GM19438 (cell line): ENCODE measurements around the gene WLS.
"Not testable (repeated sequence)": the region's sequence is repeated elsewhere in the genome, so short reads cannot be mapped to it uniquely, and the experiment has no call there.

Experiments
- ATAC-seq: cut with Tn5 transposase; IDR thresholded peaks from one replicate; pipeline ENCODE4 v1.9.1; 2021; ENCODE audit warnings: low read depth; ENCODE audit not compliant: unreplicated experiment

WLS gene

DNA sequence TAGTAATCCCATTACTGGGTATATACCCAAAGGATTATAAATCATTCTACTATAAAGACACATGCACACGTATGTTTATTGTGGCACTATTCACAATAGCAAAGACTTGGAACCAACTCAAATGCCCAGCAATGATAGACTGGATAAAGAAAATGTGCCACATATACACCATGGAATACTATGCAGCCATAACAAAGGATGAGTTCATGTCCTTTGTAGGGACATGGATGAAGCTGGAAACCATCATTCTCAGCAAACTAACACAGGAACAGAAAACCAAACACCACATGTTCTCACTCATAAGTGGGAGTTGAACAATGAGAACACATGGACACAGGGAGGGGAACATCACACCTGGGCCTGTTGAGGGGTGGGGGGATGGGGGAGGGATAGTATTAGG is 60.5 kb downstream of the WLS start:
- ATAC-seq: not testable (repeated sequence)

DNA sequence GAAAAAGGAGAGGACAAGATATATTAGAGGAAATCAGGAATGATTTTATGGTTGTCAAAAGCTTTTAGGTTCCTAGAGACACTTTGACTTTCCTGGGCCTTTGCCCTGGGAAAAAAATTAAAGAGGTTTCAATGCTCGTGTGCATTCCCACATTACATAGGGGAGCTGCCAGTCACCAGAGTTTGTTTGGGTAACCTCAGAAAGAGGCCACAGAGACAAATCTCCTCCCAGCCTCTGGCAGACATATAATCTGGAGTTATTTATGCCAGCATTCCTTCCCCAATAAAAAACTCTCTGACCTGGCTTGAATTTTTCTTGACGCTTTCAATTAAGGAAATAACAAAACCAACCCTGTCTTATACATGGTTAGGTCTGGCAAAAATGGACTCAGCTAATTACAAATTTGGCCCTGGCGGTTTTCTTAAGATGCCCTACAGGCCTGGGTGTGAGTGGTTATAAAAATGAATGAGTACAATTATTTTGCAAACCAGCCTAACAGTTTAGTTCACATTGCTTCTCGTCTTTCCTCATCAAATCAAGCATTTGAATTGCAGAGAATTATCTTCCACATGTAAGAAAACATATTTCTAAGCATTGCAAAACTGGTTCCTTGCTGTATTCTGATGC is 63.7 kb downstream of the WLS start:
- no peak for ATAC-seq

DNA sequence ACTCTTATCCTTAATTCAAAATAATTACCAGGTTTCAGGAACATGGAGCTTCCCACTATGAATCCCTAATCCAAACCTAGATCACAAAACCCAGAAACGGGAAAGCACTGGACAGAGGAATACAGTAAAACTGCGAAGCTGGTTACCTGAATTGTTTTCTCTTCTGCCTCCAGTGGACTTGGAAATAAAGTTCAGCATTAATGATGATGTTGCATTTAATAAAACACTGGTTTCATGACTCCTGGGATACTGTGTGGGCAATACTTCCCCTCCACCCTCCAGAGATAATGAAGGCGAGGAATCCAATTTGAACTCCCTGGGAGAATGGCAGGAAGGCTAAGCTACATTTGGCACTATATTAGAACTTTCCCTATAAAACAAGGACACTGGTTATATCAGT is 65.1 kb downstream of the WLS start:
- ATAC-seq: no peak

DNA sequence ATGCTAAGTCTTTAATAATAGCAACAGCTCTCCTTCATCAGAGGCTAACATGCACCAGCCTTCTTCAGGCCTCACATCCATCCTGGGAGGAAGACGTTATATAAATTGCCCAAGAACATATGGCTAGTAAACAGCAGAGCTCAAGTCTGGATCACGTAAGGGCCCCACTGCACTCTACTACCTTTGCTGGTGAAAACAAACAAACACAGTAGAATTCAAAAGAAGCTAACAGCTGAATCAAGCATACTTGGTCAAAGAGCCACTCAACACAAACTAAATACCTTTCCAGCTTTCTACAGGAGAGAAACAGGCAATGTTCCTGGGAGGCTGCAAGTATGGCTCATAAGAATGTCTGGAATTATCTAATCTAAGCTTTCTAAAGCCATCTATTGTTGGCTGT is 66.0 kb downstream of the WLS start:
- no peak for ATAC-seq

DNA sequence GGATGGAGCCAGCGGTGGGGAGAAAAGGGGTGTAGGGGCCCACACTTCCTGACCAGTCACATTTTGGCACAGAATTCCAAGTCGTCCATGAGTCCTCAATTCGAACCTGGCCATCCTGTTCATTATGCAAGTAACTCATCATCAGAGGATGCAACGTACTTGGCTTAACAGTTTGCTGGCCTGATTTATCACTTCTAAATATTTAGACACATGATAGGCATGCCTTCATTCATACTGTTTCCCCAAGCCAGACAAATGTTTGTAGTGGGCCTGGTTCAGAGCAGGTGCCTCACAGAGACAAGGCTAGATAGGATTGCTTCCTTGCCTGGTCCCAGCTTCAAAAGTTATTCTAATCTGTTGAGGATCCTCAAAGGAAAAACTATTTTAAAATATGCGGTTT is 66.7 kb downstream of the WLS start:
- ATAC-seq: no peak

DNA sequence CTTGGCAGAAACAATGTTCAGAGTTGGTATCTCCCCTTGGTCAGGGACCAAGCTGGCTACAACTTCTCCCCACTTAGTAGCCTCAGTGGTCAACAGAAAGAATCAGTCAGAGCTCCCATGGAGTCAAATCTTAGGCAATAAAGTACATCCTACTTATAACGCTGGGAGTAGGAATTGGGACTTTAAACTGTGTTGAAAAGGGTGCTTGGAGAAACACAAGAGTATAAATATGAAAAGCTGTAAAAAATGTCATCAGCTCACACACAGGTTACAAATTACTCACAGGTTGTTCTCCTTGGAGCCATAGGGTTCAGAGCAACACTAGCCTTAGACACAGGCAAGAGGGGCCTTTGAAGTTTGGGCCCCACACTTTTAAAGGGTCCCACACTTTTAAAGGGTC is 67.4 kb downstream of the WLS start:
- no peak for ATAC-seq

DNA sequence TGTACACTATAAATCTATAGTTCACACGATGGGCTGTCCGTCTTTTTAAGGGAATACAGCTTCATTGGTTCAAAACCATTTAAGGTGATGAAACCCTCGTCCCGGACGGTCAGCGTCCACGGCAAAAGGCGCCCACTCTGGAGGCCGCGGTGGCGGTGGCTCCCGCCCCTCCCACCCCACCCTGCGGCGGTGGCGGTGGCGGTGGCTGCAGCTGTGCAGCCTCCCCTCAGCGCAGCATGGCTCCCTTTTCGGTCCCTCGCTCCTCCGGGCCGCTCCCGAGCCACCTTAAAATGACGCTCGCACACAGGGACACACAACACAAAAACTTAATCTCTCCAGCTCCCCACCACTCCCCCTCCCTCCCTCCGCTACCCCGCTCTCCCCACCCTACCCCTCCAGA is 69.1 kb downstream of the WLS start:
- no peak for ATAC-seq

DNA sequence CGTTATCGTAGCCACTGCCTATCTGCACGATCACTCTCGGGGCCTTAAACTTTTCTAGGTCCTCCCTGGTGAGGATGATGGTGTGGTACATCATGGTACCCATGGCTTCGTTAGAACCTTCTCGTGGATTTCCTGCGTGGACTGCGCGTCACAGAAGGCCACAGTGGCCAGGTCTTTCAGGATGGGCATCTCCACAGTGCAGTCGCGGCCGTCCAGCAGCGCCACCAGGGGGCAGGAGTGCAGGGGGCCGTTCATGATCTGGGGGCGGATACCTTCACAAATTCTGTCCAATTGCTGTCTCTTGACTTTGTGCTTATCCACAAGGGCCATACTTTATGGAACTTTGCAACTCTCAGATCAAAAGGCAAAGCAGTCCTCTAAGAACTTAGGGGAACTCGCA is 69.6 kb downstream of the WLS start:
- ATAC-seq: no peak

DNA sequence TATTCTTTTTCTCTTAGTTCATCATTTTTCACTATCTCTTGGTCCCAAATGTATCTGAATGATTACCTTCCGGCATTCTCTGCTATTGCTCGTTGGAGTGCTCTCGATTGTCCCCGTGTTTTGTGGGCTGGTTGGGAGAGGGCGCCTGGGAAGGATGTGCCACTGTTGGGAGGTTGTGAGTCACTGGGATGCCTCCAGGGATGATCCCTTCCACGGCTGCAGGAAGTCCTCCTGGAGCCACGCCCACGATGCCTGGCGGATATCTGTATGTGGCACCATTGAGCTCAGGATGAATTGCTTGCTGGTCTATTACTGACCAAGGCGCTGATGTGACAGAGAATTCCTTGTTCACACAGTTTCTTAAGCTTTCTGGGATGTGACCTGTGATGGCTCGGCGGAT is 70.7 kb downstream of the WLS start:
- not testable (repeated sequence) for ATAC-seq

DNA sequence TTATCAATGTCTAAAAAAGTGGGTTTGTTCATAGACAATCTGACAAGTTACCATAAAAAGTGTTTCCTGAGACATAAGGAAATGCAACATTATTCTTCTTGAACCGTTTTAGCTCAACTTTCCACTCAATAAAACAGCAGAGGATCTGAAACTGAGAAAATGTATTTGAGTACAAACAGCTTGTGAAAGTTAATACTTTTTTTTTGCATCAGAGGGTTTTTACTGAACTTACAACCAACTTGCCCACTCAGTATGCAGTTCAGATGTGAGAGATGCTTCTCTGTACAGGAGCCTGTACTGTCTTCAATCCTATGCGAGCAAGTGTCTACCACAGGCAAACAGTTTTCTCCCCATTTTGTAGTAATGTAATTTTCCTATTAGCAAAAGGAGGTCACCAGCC is 71.4 kb downstream of the WLS start:
- peak; percentile 62 for ATAC-seq

DNA sequence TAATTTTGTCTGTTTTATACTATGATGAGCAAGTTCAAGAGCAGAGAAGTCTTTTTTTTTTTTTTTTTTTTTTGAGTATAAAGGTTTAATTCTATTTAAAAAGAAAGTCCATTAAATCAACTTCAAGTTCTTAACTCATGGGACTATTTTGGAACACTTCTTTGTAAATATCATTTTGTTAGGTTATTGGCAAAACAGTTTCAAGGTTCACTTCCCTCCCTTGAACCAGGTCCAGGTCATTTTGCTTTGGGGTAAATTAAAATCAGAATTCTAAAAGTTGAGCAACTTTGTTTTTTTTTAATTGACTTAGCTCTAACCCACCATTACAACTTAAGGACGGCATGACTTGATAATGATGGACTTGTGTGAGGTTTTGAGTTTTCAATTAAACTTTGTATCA is 72.3 kb downstream of the WLS start:
- ATAC-seq: no peak

DNA sequence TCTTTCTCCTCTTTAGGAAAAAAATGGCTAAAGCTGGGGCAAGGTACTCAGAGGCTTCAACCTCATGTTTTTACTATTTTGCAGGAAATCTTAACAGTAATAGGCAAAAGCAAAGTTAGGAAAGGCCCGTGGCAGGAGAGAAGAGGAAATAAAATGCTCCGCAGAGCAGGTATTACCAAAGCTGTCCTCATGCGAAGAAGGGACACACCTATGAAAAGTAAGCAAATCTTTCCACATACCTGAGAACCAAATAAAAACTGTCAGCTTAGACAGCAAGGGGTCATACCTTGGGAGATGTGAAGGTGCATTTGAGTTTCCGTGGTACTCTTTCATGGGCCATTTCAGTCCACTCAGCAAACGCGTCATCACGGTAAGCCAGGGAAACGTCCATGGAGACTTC is 73.5 kb downstream of the WLS start:
- no peak for ATAC-seq

DNA sequence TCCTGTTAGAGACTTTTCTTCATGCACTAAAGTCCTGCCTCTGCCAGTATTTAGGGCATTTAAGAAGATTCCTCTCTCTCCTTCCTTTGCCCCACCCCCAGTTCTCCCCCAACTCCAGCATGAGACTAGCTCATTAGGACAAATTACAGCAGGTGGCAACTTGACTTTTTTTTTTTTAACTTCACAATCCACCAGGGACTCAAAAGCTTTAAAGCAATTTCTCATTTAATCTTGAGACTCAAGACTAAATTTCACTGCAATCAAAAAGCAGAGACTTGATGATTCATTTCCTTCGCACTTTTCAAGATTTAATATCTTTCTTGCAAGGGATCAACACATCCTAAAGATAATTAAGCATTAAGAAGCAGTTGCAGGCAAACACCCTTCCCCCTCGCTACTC is 74.9 kb downstream of the WLS start:
- ATAC-seq: no peak

DNA sequence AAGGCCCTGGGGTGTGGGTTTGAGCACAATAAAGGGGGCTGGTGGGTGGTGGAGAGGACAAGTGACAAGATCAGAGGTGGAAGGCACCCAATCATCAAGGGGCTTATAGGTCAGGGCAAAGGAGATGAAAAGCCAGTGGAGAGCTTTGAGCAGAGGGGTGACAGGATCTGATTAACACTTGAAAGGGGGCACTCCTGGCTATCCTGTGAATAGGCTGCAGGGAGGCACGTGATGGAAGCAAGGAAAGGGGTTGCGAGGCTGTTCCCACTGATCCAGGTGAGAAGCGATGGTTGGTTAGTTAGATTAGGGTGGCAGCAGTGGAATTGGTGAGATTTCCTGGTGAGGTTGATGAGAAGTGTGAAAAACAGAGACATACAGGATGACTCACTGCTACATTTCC is 80.6 kb downstream of the WLS start:
- ATAC-seq: no peak

DNA sequence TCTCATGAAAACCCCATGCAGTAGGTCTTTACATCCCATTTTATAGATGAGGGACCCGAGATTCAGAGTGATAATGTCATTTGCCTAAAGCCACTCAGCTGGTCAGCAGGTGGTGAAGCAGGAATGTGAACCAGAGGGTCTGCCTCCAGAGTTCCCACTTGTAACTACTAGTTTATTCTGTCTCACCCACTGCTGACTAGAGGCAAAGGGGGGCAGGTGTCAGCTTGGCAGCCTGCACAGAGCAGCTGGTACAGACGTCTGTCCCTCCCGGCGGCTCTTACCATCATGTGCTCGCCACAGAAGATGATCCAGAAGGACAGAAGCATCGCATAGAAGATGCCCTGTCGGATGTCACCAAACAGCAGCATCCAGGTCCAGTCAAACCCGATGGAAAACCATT is 82.4 kb downstream of the WLS start:
- no peak for ATAC-seq

DNA sequence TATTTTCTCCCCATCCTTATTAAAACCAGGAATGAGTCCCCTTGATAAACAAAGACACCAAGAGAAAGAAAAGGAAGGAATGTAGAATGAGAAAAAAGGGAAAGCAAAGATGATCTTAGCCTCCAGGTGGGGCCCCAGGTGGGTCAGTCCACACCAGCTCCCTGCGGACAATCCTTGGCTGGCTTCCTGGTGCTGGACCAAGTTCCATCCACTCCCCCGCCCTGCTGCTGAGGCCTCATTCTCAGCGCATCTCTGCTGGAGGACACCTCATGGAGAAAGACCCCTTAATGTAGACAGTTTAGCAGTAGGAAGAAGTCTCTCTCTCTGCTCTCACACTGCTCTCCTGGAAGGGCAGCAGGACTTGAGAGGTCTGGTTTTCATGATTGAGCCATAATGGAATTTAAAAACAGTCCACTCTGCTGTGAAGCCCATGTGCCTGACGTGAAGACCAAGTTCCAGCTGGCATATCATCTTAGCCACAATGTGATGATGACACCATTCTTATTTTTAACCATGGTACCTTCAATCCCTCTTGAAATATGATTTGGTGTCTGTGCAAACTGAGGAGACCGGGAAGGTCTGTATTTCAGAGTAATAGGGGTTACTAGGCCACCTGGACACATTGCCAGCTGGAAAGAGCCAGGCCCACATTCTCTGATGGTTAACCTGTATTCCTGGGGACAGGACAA is 83.1 kb downstream of the WLS start:
- no peak for ATAC-seq

DNA sequence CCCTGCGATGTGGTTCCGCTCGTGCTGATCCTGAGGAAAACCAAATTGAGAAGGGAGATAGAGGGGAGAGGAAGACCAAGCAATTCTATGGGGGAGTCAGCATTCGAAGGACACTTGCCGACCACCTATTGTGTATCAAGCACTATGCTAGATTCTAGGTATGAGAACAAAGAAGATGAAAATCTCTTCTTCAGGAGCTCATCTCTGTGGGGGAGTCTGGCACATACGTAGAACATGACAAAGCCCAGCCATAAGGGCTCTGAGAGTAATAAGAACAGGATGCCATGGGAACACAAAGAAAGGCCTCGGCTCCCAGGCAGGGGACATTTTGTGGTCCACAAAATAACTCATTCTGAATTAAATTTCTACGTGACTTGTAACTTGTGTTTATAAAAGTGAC is 83.7 kb downstream of the WLS start:
- ATAC-seq: no peak

DNA sequence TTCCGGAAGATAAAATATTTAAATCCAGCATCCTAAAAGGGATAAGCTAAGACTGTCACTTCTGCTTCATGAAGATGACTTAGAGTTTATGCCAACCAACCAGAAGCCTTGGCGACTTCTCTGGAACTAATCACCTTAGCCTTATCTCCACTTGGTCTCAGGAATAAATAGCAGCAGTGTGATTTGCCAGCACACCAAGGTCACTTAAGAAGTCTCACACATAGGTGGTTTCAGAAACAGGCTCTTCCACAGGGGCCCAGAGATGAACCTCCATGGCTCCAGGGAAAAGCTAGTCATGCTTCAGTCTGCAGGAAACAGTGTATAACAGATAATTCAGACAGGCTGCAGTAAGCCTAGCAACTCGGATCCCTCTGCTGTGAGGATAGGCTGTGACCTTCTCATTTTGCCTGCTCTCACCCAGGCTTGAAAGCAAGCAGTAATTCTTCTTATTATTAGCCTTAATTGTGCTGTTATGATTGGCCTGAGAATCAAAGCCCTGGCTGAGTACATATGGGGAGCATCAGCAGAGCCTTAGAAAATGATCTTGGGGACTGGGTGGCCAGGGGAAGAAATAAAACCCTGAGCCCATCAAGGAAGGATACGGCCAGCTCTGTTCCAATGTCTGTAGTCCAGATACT is 84.7 kb downstream of the WLS start:
- ATAC-seq: no peak

DNA sequence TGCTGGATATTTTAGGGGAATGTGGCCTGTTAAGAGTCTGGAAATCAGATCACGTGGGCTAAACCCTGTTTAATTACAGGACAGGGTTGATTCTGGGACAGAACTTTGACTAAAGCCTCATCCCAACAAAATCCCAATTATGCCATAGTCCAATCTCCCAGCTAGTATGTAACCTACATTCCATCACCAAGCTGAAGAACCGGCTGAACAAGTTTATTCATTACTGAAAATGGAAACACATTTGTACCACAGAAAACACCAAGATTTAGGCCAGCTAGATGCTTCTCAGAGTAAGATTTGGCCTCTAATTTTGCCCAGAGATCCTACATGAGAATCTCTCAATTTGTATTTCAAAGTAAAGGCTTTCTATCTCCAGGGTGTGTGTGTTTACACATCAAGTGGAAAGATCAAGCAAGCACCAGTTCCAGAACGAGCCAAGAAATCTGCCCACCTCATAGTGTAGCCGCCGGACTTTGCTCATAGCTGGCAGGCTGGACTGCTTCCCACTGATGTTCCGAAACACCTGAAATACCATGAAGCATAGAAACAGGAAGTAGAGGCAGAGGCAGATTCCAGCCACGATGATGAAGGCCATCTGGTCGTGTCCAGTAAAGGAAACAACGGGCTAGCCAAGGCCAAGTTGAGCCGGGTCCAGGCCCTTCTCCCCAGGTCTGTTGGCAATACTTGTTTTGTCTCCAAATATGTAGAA is 86.8 kb downstream of the WLS start:
- no peak for ATAC-seq

DNA sequence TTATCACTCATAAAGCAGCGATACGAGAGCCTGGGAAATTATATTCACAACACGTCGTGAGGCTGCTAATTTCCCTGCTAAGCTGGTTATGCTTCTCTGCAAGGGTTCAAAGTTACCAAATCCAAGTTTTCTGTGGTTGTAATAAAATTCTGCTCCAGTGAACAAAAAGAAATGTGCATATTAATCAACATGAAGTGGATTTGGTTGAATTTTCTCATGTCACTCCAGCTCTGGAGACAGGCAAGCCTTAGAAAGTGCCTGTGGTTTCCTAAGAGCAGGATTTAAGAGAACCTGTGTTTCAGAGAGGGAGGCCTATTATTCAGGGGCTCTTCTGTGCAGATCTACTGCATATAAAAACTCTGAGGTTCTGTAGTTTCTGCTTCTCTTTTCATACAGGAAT is 87.5 kb downstream of the WLS start:
- ATAC-seq: no peak

DNA sequence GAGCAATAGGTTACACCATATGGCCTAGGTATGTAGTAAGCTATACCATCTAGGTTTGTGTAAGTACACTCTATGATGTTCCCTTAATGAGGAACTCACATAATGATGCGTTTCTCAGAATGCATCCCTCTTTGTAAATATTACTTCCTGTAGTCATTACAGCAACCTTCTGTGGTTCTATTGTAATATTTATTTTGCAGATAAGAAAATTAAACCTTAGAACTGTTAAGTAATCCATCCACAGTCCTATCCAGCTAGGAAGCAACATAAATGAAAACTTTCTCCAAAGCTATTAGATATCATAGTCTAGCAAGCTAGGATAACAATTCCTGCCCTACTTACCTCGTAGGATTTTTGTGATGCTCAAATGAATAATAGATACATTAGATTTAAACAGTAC is 88.7 kb downstream of the WLS start:
- ATAC-seq: no peak

DNA sequence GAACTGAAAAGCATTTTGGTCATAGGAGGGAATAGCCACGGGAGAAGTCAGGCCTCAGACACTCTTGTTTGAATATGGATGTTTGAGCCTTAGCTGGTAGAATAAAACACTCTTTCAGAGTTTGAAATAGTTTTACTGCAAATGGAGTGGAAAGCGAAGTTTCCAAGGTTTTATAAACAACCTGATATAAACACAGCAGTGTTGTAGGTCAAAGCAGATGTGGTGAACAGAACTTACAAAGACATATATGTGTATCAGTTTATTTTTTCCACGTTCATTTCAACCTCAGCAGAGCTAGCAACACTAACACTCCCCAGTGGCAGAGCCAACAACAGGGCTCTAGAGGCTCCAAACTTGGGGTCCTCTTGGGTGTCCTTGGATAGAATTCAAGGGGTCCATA is 89.9 kb downstream of the WLS start:
- no peak for ATAC-seq
